Erythroblast (primary cell): ENCODE data around the gene SPAG16.

Source experiments
- GATA1 ChIP-seq: IDR thresholded peaks from 2 replicates; pipeline ENCODE4 v1.6.1; 2011; ENCODE audit warnings: low read depth, mild to moderate bottlenecking, control low read depth, low read length, moderate library complexity
- POLR2A ChIP-seq: IDR thresholded peaks from 2 replicates; pipeline ENCODE4 v1.6.1; 2011; ENCODE audit warnings: mild to moderate bottlenecking, low read length

DNA sequence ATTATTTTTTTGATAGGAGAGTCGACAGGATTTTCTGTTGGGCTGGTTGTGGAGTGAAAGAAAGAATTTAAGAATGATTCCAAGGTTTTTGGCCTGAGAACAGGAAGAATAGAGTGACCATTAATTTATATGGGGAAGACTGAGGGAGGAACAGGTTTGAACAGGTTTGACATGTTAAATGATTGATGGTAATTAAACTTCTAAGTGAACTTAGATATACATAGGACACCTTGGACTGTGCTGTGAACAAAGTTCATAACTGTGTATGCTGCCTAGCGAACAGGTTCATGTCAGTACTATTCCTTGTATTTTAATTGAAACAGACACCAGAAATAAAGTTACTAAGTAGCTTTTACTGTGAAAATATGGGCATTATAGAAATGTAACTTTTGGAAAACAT lies 212.0 kb downstream of the SPAG16 start:
- TF ChIP-seq POLR2A (no peak), GATA1 (no peak)
